ENCODE results near the gene ACTRT2.

DNA sequence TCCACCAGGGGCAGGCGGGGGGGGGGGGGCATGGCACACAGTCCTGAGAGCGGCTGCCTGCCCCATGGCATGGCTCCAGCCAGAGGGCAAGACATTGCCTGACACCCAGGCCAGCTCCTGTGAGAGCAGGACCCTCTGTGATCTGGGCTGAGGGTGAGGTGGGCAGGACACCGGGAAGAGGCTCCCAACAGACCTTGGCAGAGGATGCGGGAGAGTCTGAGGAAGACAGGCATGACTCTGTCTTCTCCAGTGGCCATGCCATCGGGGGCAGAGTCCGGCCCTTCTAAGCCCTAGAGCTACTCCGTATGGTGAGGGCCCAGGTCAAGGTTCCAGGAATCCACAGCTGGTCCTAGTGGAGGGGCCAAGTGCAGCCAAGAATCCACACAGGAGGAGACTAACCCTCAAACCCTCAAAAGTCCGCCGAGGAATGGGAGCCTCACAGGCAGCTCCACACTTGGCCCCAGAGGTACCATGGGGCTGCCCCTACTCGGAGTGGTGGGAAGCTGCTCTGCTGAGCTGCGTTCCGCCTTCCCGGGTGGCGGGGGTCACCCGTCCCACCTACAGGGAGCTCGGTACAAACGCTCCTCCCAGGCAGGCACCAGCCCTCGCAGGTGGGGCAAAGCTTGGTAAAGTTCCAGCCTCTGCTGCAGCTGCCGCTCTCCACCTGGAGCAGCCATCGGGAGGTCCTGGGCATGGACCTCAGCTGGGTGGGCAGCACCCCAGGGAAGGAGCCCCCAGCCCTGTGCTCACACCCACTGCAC is 6.5 kb downstream of the ACTRT2 start:
- TF ChIP-seq POLR2AphosphoS5 (IDR thresholded peaks at IDR 0.05; ENCODE audit: insufficient read depth, low read depth, low read length) (no peak), POLR2A (IDR thresholded peaks at IDR 0.05; ENCODE audit: low read depth, low read length) (no peak), JUN (IDR thresholded peaks at IDR 0.05; ENCODE audit: borderline replicate concordance, insufficient read depth, insufficient read length, low read depth) (no peak), EZH2 (IDR thresholded peaks at IDR 0.05; ENCODE audit: borderline replicate concordance, low read depth, low read length, severe bottlenecking) (no peak), MYC (IDR thresholded peaks at IDR 0.05; ENCODE audit: low read depth, low read length) (no peak)
- TF ChIP-seq, protein P1, sequence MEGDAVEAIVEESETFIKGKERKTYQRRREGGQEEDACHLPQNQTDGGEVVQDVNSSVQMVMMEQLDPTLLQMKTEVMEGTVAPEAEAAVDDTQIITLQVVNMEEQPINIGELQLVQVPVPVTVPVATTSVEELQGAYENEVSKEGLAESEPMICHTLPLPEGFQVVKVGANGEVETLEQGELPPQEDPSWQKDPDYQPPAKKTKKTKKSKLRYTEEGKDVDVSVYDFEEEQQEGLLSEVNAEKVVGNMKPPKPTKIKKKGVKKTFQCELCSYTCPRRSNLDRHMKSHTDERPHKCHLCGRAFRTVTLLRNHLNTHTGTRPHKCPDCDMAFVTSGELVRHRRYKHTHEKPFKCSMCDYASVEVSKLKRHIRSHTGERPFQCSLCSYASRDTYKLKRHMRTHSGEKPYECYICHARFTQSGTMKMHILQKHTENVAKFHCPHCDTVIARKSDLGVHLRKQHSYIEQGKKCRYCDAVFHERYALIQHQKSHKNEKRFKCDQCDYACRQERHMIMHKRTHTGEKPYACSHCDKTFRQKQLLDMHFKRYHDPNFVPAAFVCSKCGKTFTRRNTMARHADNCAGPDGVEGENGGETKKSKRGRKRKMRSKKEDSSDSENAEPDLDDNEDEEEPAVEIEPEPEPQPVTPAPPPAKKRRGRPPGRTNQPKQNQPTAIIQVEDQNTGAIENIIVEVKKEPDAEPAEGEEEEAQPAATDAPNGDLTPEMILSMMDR (IDR thresholded peaks at IDR 0.05; ENCODE audit: extremely low read depth in 1 of 2, insufficient read depth in 1 of 2, low read depth in 1 of 2, low read length in 2 of 2) = no peak
- TF ChIP-seq, protein P2, sequence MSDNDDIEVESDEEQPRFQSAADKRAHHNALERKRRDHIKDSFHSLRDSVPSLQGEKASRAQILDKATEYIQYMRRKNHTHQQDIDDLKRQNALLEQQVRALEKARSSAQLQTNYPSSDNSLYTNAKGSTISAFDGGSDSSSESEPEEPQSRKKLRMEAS (IDR thresholded peaks at IDR 0.05; ENCODE audit: insufficient read depth, insufficient read length) = no peak

Measured in endothelial cell of umbilical vein (primary cell).